Neuronal stem cell (in vitro differentiated cells): ENCODE data around the gene IL17C.
"Not testable (repeated sequence)": the region's sequence is repeated elsewhere in the genome, so short reads cannot be mapped to it uniquely, and the experiment has no call there.

Source experiments
- DNase-seq: peaks from one replicate; pipeline ENCODE4 v3.0.0-alpha.2; 2013; ENCODE audit warnings: low spot score
- H2AFZ ChIP-seq: one replicate; pipeline ENCODE4 v1.6.1; 2013; ENCODE audit warnings: mild to moderate bottlenecking, low read length, inconsistent platforms
- H2AK5ac ChIP-seq: 2 replicates; pipeline ENCODE4 v1.6.1; 2013; ENCODE audit warnings: low read depth, mild to moderate bottlenecking, inconsistent platforms, low read length, moderate library complexity, mixed read lengths
- H2BK120ac ChIP-seq: 2 replicates; pipeline ENCODE4 v1.6.1; 2013; ENCODE audit warnings: low read depth, mild to moderate bottlenecking, inconsistent platforms, low read length, moderate library complexity, mixed read lengths
- H2BK12ac ChIP-seq: one replicate; pipeline ENCODE4 v1.6.1; 2013; ENCODE audit warnings: low read length, inconsistent platforms
- H2BK15ac ChIP-seq: 2 replicates; pipeline ENCODE4 v1.6.1; 2013; ENCODE audit warnings: mild to moderate bottlenecking, low read length, inconsistent platforms, mixed read lengths
- H2BK5ac ChIP-seq: one replicate; pipeline ENCODE4 v1.6.1; 2013; ENCODE audit warnings: inconsistent platforms, mild to moderate bottlenecking, low read length, moderate library complexity
- H3K14ac ChIP-seq: one replicate; pipeline ENCODE4 v1.6.1; 2013; ENCODE audit warnings: low read length, inconsistent platforms
- H3K18ac ChIP-seq: 2 replicates; pipeline ENCODE4 v1.6.1; 2013; ENCODE audit warnings: low read length, inconsistent platforms
- H3K23ac ChIP-seq: 2 replicates; pipeline ENCODE4 v1.6.1; 2013; ENCODE audit warnings: low read depth, mild to moderate bottlenecking, mixed read lengths, low read length, inconsistent platforms; ENCODE audit not compliant: poor library complexity
- H3K27ac ChIP-seq: replicated peaks from 3 replicates; pipeline ENCODE4 v1.5.1; 2013; ENCODE audit warnings: low read length, inconsistent platforms
- H3K27me3 ChIP-seq, 3 experiments: 2 replicates each; pipeline ENCODE4 v1.6.1; 2013; ENCODE audit warnings: low read length in 3 of 3, mild to moderate bottlenecking in 2 of 3, inconsistent platforms in 1 of 3, low read depth in 1 of 3, mixed read lengths in 1 of 3, moderate library complexity in 1 of 3; ENCODE audit not compliant: control insufficient read depth in 3 of 3, insufficient read depth in 3 of 3
- H3K36me3 ChIP-seq, 2 donors: replicated peaks in 1 of 2; 2 replicates each; pipeline ENCODE4 v1.6.1; 2013; ENCODE audit warnings: low read length in 2 of 2; ENCODE audit not compliant: control insufficient read depth in 2 of 2, insufficient read depth in 2 of 2
- H3K4ac ChIP-seq: 2 replicates; pipeline ENCODE4 v1.6.1; 2013; ENCODE audit warnings: inconsistent platforms, mild to moderate bottlenecking, low read length, moderate library complexity
- H3K4me1 ChIP-seq, 2 donors: 1 replicate in 1 of 2; 2 replicates in 1 of 2; pipeline ENCODE4 v1.6.1; 2013; ENCODE audit warnings: low read length in 2 of 2, low read depth in 1 of 2; ENCODE audit not compliant: control insufficient read depth in 2 of 2, insufficient read depth in 1 of 2
- H3K4me2 ChIP-seq: one replicate; pipeline ENCODE4 v1.6.1; 2013; ENCODE audit warnings: mild to moderate bottlenecking, low read length, inconsistent platforms; ENCODE audit not compliant: insufficient read depth, poor library complexity, severe bottlenecking
- H3K4me3 ChIP-seq, 2 donors: 2 replicates each; pipeline ENCODE4 v1.5.1; 2013; ENCODE audit warnings: low read length in 2 of 2, mild to moderate bottlenecking in 2 of 2, inconsistent platforms in 1 of 2, moderate library complexity in 1 of 2
- H3K79me1 ChIP-seq: one replicate; pipeline ENCODE4 v1.6.1; 2013; ENCODE audit warnings: low read depth, mild to moderate bottlenecking, inconsistent platforms, low read length, moderate library complexity
- H3K9ac ChIP-seq: one replicate; pipeline ENCODE4 v1.6.1; 2013; ENCODE audit warnings: mild to moderate bottlenecking, low read depth, low read length, inconsistent platforms; ENCODE audit not compliant: poor library complexity
- H3K9me3 ChIP-seq, 2 donors: replicated peaks in 1 of 2; 2 replicates each; pipeline versions ENCODE3 to v1.6.1; 2013; ENCODE audit warnings: low read length in 2 of 2, mild to moderate bottlenecking in 2 of 2, inconsistent platforms in 1 of 2, low read depth in 1 of 2, mixed read lengths in 1 of 2, moderate library complexity in 1 of 2; ENCODE audit not compliant: control insufficient read depth in 2 of 2, insufficient read depth in 1 of 2
- H4K8ac ChIP-seq: one replicate; pipeline ENCODE4 v1.6.1; 2013; ENCODE audit warnings: low read depth, mild to moderate bottlenecking, inconsistent platforms, low read length, moderate library complexity
- H4K91ac ChIP-seq: one replicate; pipeline ENCODE4 v1.6.1; 2013; ENCODE audit warnings: low read length, low read depth, mild to moderate bottlenecking, inconsistent platforms; ENCODE audit not compliant: poor library complexity
- WGBS, 2 donors: extraction: QIAGEN DNeasy Blood & Tissue Kit; methylation state at CpG; one replicate each; pipeline ENCODE4 v1.1.7; 2013; ENCODE audit warnings: missing lambda C conversion rate in 2 of 2, mixed read lengths in 1 of 2; ENCODE audit not compliant: insufficient read length in 2 of 2, insufficient replicate concordance in 1 of 2; ENCODE audit errors: extremely low coverage in 2 of 2; 5-methylcytosine and 5-hydroxymethylcytosine counted together

Gene IL17C

DNA sequence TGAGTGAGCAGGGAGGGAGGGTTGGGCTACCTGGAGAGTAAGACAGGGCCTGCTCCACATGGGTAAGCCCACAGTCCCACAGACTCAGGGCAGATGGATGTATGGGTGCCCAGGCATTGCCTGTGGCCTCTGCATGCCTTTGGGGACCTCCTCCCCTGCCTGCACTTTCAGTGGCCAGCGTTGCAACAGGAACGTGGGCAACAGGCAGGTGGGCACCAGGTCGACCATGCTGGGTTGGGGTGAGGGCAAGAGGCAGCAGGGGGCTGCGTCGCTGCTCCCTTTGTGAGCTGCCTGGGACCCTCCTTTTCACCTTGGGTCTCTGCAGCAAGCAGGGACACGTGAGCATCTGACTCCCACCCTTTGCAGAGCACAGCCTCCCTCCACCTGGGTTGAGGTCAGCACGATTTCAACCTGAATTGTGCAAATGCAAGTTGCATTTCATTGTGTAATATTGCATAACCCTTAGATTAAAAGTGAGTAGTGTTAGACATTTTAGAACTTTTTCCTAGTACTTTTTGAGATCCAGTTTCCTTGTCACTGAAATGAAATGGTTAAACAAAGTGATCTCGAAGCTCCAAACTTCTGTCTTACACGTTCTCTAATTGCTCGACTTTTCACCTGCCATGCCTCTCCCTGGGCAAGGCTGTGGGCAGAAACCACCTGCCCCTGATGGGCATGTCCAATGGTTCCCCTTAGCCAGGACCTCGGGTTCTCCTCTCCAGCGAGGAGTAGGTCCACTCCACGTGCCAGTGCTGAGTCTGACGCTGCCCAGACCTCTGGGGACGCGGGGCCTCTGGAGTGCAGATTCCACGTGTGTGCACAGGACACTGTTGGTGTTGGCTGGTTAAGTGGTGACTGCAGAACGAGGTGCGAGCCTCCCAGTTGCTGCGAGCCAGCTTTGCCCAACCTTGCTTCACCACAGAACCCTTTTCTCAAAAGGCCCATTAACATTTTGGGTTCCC lies 32.9 kb upstream of the IL17C start:
- H3K4me3 ChIP-seq: no peak overlapping the region
- no peak overlapping the region for H2BK15ac ChIP-seq
- no peak overlapping the region for H3K14ac ChIP-seq
- H3K4me2 ChIP-seq: no peak overlapping the region
- WGBS, 2 donors: no CpG with 5 or more reads among the region's 20 CpGs
- H2AFZ ChIP-seq: no peak overlapping the region
- H2BK12ac ChIP-seq: no peak overlapping the region
- no peaks in the 10 kb centered on the region for H3K4me1 ChIP-seq
- H3K23ac ChIP-seq: peak overlapping the region; percentile 65
- no peak overlapping the region for H2BK120ac ChIP-seq
- H3K27ac ChIP-seq: no peak overlapping the region
- peaks cover 4% of the 10 kb centered on the region for H3K79me1 ChIP-seq
- no peak overlapping the region for H3K18ac ChIP-seq
- H4K91ac ChIP-seq: no peak overlapping the region
- peaks cover 0 to 5% of the 10 kb centered on the region in 2 donors for H3K9me3 ChIP-seq
- H2BK5ac ChIP-seq: no peak overlapping the region
- H3K27me3 ChIP-seq: peaks cover 0 to 1% (median 0%) of the 10 kb centered on the region in 3 experiments
- no peak overlapping the region for H3K4ac ChIP-seq
- H3K36me3 ChIP-seq: peaks cover 49 to 92% of the 10 kb centered on the region in 2 donors
- H4K8ac ChIP-seq: no peak overlapping the region
- H3K9ac ChIP-seq: no peak overlapping the region
- no peak for DNase-seq
- H2AK5ac ChIP-seq: no peak overlapping the region

DNA sequence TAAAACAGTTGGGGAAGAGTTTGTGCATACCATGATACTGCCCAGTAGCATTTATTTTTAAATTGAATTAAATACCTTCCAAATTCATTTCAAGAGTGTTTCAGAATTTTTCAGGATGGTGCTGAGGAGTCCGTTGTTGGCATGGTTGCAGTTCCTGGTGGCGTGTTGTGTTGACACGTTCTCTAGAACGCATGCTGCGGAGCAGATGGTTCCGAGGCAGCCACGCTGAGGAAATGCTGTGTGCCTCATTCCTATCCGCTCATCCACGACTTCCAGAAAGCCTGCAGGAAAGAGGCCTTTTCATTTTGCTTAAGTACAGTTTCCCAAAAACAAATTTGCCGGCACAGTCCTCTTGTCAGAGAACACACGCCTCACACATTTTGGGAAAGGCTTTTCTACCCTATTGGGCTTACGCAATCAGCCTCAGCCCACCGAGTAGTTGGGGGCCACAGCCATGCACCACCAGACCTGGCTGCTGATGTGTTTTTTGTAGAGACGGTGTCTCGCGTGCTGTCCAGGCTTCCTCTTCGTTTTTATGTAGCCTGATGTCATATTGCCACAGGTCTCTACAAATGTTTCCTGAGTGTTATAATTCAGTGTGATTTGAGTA lies 32.1 kb upstream of the IL17C start:
- H3K27ac ChIP-seq: no peak overlapping the region
- H3K36me3 ChIP-seq: peaks cover 45 to 92% of the 10 kb centered on the region in 2 donors
- H2BK120ac ChIP-seq: no peak overlapping the region
- no peak overlapping the region for H2BK12ac ChIP-seq
- H3K27me3 ChIP-seq: peaks cover 0 to 1% (median 0%) of the 10 kb centered on the region in 3 experiments
- no peak overlapping the region for H2BK15ac ChIP-seq
- no peak for DNase-seq
- no peak overlapping the region for H2BK5ac ChIP-seq
- H4K91ac ChIP-seq: no peak overlapping the region
- no peak overlapping the region for H2AFZ ChIP-seq
- WGBS, 2 donors: no CpG with 5 or more reads among the region's 17 CpGs
- H3K18ac ChIP-seq: no peak overlapping the region
- H3K14ac ChIP-seq: no peak overlapping the region
- H3K4ac ChIP-seq: no peak overlapping the region
- H3K4me1 ChIP-seq: peaks cover 0 to 2% of the 10 kb centered on the region in 2 donors
- H3K23ac ChIP-seq: no peak overlapping the region
- no peak overlapping the region for H3K4me3 ChIP-seq
- no peak overlapping the region for H3K4me2 ChIP-seq
- no peak overlapping the region for H3K9ac ChIP-seq
- H4K8ac ChIP-seq: no peak overlapping the region
- H3K9me3 ChIP-seq: peaks cover 0 to 5% of the 10 kb centered on the region in 2 donors
- H3K79me1 ChIP-seq: peaks cover 4% of the 10 kb centered on the region
- H2AK5ac ChIP-seq: no peak overlapping the region

DNA sequence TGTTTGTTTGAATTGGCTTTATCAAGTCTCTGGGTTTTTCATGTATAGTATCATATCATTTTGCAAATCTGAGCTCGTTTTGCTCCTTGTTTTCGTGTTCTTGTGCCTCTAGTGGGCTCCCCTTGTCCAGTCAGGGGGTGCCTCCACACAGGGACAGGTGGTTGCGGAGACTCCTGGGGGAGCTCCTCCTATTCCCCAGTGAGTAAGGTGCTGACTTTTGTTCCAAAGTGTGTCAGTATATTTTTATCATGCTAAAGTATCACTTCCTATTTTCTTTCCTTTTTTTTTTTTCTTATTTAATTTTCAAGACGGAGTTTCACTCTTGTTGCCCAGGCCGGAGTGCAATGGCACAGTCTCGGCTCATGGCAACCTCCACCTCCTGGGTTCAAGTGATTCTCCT lies 30.3 kb upstream of the IL17C start:
- Histone ChIP-seq H3K79me1 (no peaks in the 10 kb centered on the region), H3K4ac (no peak overlapping the region), H3K4me3 (no peak overlapping the region), H2BK5ac (no peak overlapping the region), H3K27me3 (peaks cover 0 to 1% (median 0%) of the 10 kb centered on the region in 3 experiments), H2BK12ac (no peak overlapping the region), H3K36me3 (peaks cover 40 to 92% of the 10 kb centered on the region in 2 donors), H3K14ac (no peak overlapping the region), H2BK120ac (no peak overlapping the region), H2AFZ (no peak overlapping the region), H3K9me3 (no peaks in the 10 kb centered on the region), H2AK5ac (no peak overlapping the region), H3K4me2 (no peak overlapping the region), H4K8ac (no peak overlapping the region), H3K27ac (no peak overlapping the region), H4K91ac (no peak overlapping the region), H3K23ac (no peak overlapping the region), H3K4me1 (peaks cover 0 to 6% of the 10 kb centered on the region in 2 donors), H2BK15ac (no peak overlapping the region), H3K9ac (no peak overlapping the region), H3K18ac (no peak overlapping the region)
- DNase-seq: no peak
- WGBS, 2 donors: no CpG with 5 or more reads among the region's 6 CpGs

DNA sequence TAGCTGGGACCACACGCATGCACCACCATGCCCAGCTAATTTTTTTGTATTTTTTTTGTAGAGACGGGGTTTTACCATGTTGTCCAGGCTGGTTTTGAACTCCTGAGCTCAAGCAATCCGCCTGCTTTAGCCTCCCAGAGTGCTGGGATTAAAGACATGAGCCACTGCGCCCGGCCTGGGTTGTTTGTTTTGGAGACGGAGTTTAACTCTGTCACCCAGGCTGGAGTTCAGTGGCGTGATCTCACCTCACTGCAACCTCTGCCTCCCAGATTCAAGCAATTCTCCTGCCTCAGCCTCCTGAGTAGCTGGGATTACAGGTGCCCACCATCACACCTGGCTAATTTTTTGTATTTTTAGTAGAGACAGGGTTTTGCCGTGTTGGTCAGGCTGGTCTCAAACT lies 28.9 kb upstream of the IL17C start:
- not testable (repeated sequence) for H2BK120ac ChIP-seq, H3K79me1 ChIP-seq, DNase-seq, H4K8ac ChIP-seq, H3K27me3 ChIP-seq, H3K4me1 ChIP-seq, H3K14ac ChIP-seq, H3K4me2 ChIP-seq, H3K4me3 ChIP-seq, H2AFZ ChIP-seq, H3K9me3 ChIP-seq, H3K4ac ChIP-seq, H3K23ac ChIP-seq, H3K18ac ChIP-seq, H4K91ac ChIP-seq, H2BK12ac ChIP-seq, H2BK5ac ChIP-seq, H3K27ac ChIP-seq, H3K9ac ChIP-seq, H2BK15ac ChIP-seq, H2AK5ac ChIP-seq
- no CpG with 5 or more reads among the region's 8 CpGs for WGBS, 2 donors
- H3K36me3 ChIP-seq: peaks cover 45 to 96% of the 10 kb centered on the region in 2 donors
